ENCODE measurements around the gene ELMO3. TPM values are rescaled to one million over a fixed set of nuclear protein-coding genes. Genes with fewer than 3 reads are reported as not detected.

The ELMO3 gene
- total and polyA plus RNA-seq, 9 donors = 1.1 to 14.8 (median 2.7) TPM; not detected in 1

DNA sequence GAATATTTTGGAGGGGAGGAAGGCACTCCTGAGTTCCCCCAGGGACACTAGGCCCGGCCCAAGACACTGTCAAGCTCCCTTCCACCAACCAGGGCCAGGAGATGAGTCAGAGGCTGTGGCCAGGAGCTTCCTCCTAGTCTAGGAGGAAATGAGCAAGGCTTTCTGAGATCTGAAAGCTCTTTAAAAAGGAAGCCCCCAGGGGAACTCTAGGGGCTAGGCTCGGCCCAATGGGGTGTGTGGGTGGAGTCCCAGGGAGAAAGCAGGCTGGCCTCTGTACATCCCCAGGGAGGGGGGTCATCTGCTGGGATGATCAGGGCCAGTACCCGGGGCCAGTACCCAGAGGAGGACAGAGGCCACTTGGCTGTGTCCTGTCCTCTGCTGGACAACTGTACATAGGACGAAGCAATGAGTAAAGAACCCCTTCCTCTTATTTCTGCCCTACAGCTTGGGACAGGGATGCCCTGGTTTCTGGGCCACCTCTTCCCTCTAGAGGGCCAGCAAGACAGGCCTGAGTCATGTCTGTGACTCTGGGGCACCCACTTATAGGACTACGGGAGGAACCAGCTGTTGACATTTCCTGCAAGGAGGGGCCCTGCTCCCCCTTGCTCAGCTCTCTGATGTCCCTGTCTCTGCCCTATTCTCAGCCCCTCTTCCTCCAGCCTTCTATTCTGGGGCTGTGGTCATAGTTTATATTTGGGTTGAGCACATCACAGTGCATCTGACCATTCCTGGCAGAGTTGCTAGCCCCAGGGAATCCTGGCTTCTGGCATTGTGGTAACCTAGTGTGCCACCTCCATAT is 45.7 kb downstream of the ELMO3 start:
- DNase-seq = peak in 2 of 5 donors; percentile 52 to 56
- Histone ChIP-seq H3K4me3 (no peak overlapping the region), H3K4me1 (ENCODE audit: insufficient read depth) (peaks cover 14% of the 10 kb centered on the region), H3K9me3 (no peaks in the 10 kb centered on the region), H3K27ac (peak overlapping the region in 1 of 2 donors; percentile 29), H3K27me3 (no peaks in the 10 kb centered on the region), H3K36me3 (no peaks in the 10 kb centered on the region)
- intact Hi-C loops (cut with DNase I) = no loop called here
- no peak for TF ChIP-seq EP300 (IDR thresholded peaks at IDR 0.05)
- TF ChIP-seq, protein P1, sequence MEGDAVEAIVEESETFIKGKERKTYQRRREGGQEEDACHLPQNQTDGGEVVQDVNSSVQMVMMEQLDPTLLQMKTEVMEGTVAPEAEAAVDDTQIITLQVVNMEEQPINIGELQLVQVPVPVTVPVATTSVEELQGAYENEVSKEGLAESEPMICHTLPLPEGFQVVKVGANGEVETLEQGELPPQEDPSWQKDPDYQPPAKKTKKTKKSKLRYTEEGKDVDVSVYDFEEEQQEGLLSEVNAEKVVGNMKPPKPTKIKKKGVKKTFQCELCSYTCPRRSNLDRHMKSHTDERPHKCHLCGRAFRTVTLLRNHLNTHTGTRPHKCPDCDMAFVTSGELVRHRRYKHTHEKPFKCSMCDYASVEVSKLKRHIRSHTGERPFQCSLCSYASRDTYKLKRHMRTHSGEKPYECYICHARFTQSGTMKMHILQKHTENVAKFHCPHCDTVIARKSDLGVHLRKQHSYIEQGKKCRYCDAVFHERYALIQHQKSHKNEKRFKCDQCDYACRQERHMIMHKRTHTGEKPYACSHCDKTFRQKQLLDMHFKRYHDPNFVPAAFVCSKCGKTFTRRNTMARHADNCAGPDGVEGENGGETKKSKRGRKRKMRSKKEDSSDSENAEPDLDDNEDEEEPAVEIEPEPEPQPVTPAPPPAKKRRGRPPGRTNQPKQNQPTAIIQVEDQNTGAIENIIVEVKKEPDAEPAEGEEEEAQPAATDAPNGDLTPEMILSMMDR (IDR thresholded peaks at IDR 0.05) = no peak
- no peak for TF ChIP-seq POLR2A (IDR thresholded peaks at IDR 0.05)
- 38 to 40% (median 39%) methylated on average over 5 of the region's 5 CpGs for WGBS, 3 donors

GRCh38 chr16:67245186-67245585 is 46.3 kb downstream of the ELMO3 start:
- peak overlapping the region in 1 of 2 donors; percentile 85 for H3K27ac ChIP-seq
- peak in 1 of 5 donors; percentile 46 for DNase-seq
- intact Hi-C loops (cut with DNase I) = no loop called here

GRCh38 chr16:67245674-67246080 is 46.7 kb downstream of the ELMO3 start:
- no peaks in the 10 kb centered on the region for H3K36me3 ChIP-seq
- DNase-seq = no peak
- H3K4me3 ChIP-seq = peak overlapping the region; percentile 79
- H3K27ac ChIP-seq = peak overlapping the region in 1 of 2 donors; percentile 85
- no peaks in the 10 kb centered on the region for H3K27me3 ChIP-seq
- TF ChIP-seq, protein P1 (IDR thresholded peaks at IDR 0.05) = no peak
- TF ChIP-seq EP300 (IDR thresholded peaks at IDR 0.05) (no peak), POLR2A (IDR thresholded peaks at IDR 0.05) (no peak)
- 1 to 6% (median 1%) methylated on average over 8 of the region's 8 CpGs for WGBS, 3 donors
- intact Hi-C loops (cut with DNase I) = no loop called here
- peaks cover 14% of the 10 kb centered on the region for H3K4me1 ChIP-seq (ENCODE audit: insufficient read depth)
- H3K9me3 ChIP-seq = no peaks in the 10 kb centered on the region

More at GRCh38 chr16:67245186-67245585, 46.3 kb downstream of the ELMO3 start:
- no peaks in the 10 kb centered on the region for H3K36me3 ChIP-seq
- 70 to 73% (median 73%) methylated on average over 4 of the region's 4 CpGs for WGBS, 3 donors
- TF ChIP-seq POLR2A (IDR thresholded peaks at IDR 0.05) = no peak
- TF ChIP-seq EP300 (IDR thresholded peaks at IDR 0.05) = no peak
- TF ChIP-seq, protein P1 (IDR thresholded peaks at IDR 0.05) = no peak
- no peaks in the 10 kb centered on the region for H3K27me3 ChIP-seq
- H3K9me3 ChIP-seq = no peaks in the 10 kb centered on the region
- H3K4me3 ChIP-seq = no peak overlapping the region
- H3K4me1 ChIP-seq (ENCODE audit: insufficient read depth) = peaks cover 14% of the 10 kb centered on the region

GRCh38 chr16:67246081-67246755 is 47.3 kb downstream of the ELMO3 start:
- H3K4me3 ChIP-seq = peak overlapping the region; percentile 79
- DNase-seq = peak; percentile 91 to 95 (median 93)
- peak overlapping the region; percentile 61 to 85 for H3K27ac ChIP-seq
- H3K36me3 ChIP-seq = no peaks in the 10 kb centered on the region
- peaks cover 13% of the 10 kb centered on the region for H3K4me1 ChIP-seq (ENCODE audit: insufficient read depth)
- WGBS, 3 donors = 0 to 1% (median 1%) methylated on average over 46 to 48 of the region's 48 CpGs
- intact Hi-C loops (cut with DNase I) = no loop called here
- H3K9me3 ChIP-seq = no peaks in the 10 kb centered on the region
- TF ChIP-seq EP300 (IDR thresholded peaks at IDR 0.05) (no peak), POLR2A (IDR thresholded peaks at IDR 0.05) (peak; percentile 23)
- TF ChIP-seq, protein P1 (IDR thresholded peaks at IDR 0.05) = peak in 2 of 3 donors; percentile 53 to 72
- H3K27me3 ChIP-seq = no peaks in the 10 kb centered on the region

Measured in ovary (tissue), 9 donors.